Activated CD4-positive, alpha-beta memory T cell treated with anti-CD3 and anti-CD28 coated beads for 36 hours (primary cell): ENCODE results near the gene NCOA1. TPM values are rescaled to one million over a fixed set of nuclear protein-coding genes. Genes with fewer than 3 reads are reported as not detected.

Experiments
- CTCF ChIA-PET: fragments of 350-600 bp; sonication (Branson Sonifier 250); formaldehyde crosslinking; loops from one replicate; lab custom pipeline; 2021; ENCODE audit warnings: antibody characterized with exemption, inconsistent platforms; lab: Charles Lee
- POLR2A ChIA-PET: fragments of 350-600 bp; sonication (Branson Sonifier 250); formaldehyde crosslinking; loops from one replicate; lab custom pipeline; 2021; ENCODE audit warnings: antibody characterized with exemption; lab: Charles Lee
- DNase-seq: peaks from one replicate; pipeline ENCODE4 v3.0.0-alpha.2; 2020
- H3K27ac Mint-ChIP-seq: one replicate; pipeline ENCODE4 v1.8.0; 2021; ENCODE audit warnings: mixed read lengths
- H3K27me3 Mint-ChIP-seq: one replicate; pipeline ENCODE4 v1.8.0; 2021; ENCODE audit warnings: mixed read lengths
- H3K36me3 Mint-ChIP-seq: one replicate; pipeline ENCODE4 v1.8.0; 2021; ENCODE audit warnings: mixed read lengths
- H3K4me1 Mint-ChIP-seq: one replicate; pipeline ENCODE4 v1.8.0; 2021; ENCODE audit warnings: low read depth, mixed read lengths
- H3K4me3 Mint-ChIP-seq: one replicate; pipeline ENCODE4 v1.8.0; 2021; ENCODE audit warnings: mild to moderate bottlenecking, mixed read lengths
- H3K9me3 Mint-ChIP-seq: one replicate; pipeline ENCODE4 v1.8.0; 2021; ENCODE audit warnings: mixed read lengths
- intact Hi-C: fragments of 100-400 bp; cut with micrococcal nuclease; formaldehyde crosslinking; loops from one replicate; pipeline ENCODE4 v1.15.1; 2023
- total RNA-seq, 2 experiments: library from RNA; stranded (reverse); gene quantifications; one replicate each; pipeline ENCODE4 v1.2.3, GENCODE V29; 2021

NCOA1 gene
- total RNA-seq, 2 experiments from 2014 or later, result 21.3 to 24.0 TPM

- POLR2A ChIA-PET, result interaction anchor here (1.0 to 2.1 kb wide), 3 partner anchors 20 to 300 kb away, joined by 3 to 10 read pairs (median 7); partner anchors contain the start of genes CENPO and PTRHD1
- peak; percentile 20 for DNase-seq
- Mint-ChIP-seq H3K27ac (peak overlapping the region; percentile 59), H3K27me3 (no peaks in the 10 kb centered on the region), H3K36me3 (no peaks in the 10 kb centered on the region), H3K9me3 (no peaks in the 10 kb centered on the region), H3K4me1 (peaks cover 56% of the 10 kb centered on the region), H3K4me3 (peak overlapping the region; percentile 69)
- CTCF ChIA-PET, result interaction anchor here (0.9 kb wide), 1 partner anchor 71 kb away, joined by 3 read pairs; no protein-coding TSS in a partner anchor
- intact Hi-C loops, result loop anchor here (2.0 to 5.0 kb wide), 4 partner anchors 16 to 480 kb away; partner anchors contain the start of genes CENPO, DNAJC27 and PTRHD1
Observed at GRCh38 chr2:24492421-24493279, 1.6 kb downstream of the NCOA1 start.

GRCh38 chr2:24493713-24494112, 2.7 kb downstream of the NCOA1 start:
- H3K9me3 Mint-ChIP-seq, result no peaks in the 10 kb centered on the region
- H3K4me3 Mint-ChIP-seq, result peak overlapping the region; percentile 6
- peaks cover 59% of the 10 kb centered on the region for H3K4me1 Mint-ChIP-seq
- DNase-seq, result no peak
- ChIA-PET CTCF (no interaction called here), POLR2A (interaction anchor here (1.0 kb wide), 1 partner anchor 19 kb away, joined by 3 read pairs; no protein-coding TSS in a partner anchor)
- no peaks in the 10 kb centered on the region for H3K36me3 Mint-ChIP-seq
- intact Hi-C loops, result loop anchor here (2.0 to 5.0 kb wide), 4 partner anchors 15 to 479 kb away; partner anchors contain the start of genes CENPO, DNAJC27 and PTRHD1
- no peak overlapping the region for H3K27ac Mint-ChIP-seq
- H3K27me3 Mint-ChIP-seq, result no peaks in the 10 kb centered on the region

GRCh38 chr2:24494410-24494809, 3.4 kb downstream of the NCOA1 start:
- DNase-seq, result no peak
- Mint-ChIP-seq H3K27ac (no peak overlapping the region), H3K27me3 (no peaks in the 10 kb centered on the region), H3K4me1 (peaks cover 55% of the 10 kb centered on the region), H3K4me3 (no peak overlapping the region), H3K9me3 (no peaks in the 10 kb centered on the region), H3K36me3 (no peaks in the 10 kb centered on the region)
- ChIA-PET CTCF (interaction anchor here (0.6 kb wide), 1 partner anchor 27 kb away, joined by 4 read pairs; no protein-coding TSS in a partner anchor), POLR2A (no interaction called here)
- intact Hi-C loops, result loop anchor here (5.0 kb wide), 2 partner anchors 298 to 478 kb away; partner anchors contain the start of genes CENPO, DNAJC27 and PTRHD1

GRCh38 chr2:24495451-24495850, 4.4 kb downstream of the NCOA1 start:
- H3K27me3 Mint-ChIP-seq, result no peaks in the 10 kb centered on the region
- peaks cover 47% of the 10 kb centered on the region for H3K4me1 Mint-ChIP-seq
- intact Hi-C loops, result no loop called here
- no peak overlapping the region for H3K27ac Mint-ChIP-seq
- H3K36me3 Mint-ChIP-seq, result no peaks in the 10 kb centered on the region
- H3K9me3 Mint-ChIP-seq, result no peaks in the 10 kb centered on the region
- ChIA-PET POLR2A (no interaction called here), CTCF (no interaction called here)
- DNase-seq, result no peak
- no peak overlapping the region for H3K4me3 Mint-ChIP-seq

- Mint-ChIP-seq H3K4me3 (no peak overlapping the region), H3K27ac (no peak overlapping the region), H3K9me3 (no peaks in the 10 kb centered on the region), H3K36me3 (no peaks in the 10 kb centered on the region), H3K4me1 (peaks cover 46% of the 10 kb centered on the region), H3K27me3 (no peaks in the 10 kb centered on the region)
- DNase-seq, result no peak
- ChIA-PET POLR2A (interaction anchor here (0.5 kb wide), 1 partner anchor 31 kb away, joined by 3 read pairs; no protein-coding TSS in a partner anchor), CTCF (interaction anchor here (0.5 kb wide), 1 partner anchor 10 kb away, joined by 4 read pairs; no protein-coding TSS in a partner anchor)
- intact Hi-C loops, result no loop called here
Observed at GRCh38 chr2:24496959-24497358, 5.9 kb downstream of the NCOA1 start.

GRCh38 chr2:24497685-24498084, 6.6 kb downstream of the NCOA1 start:
- intact Hi-C loops, result no loop called here
- Mint-ChIP-seq H3K27ac (no peak overlapping the region), H3K9me3 (no peaks in the 10 kb centered on the region), H3K4me3 (no peak overlapping the region), H3K27me3 (no peaks in the 10 kb centered on the region), H3K4me1 (peaks cover 44% of the 10 kb centered on the region), H3K36me3 (no peaks in the 10 kb centered on the region)
- ChIA-PET POLR2A (no interaction called here), CTCF (no interaction called here)
- DNase-seq, result no peak

GRCh38 chr2:24498121-24498520, 7.1 kb downstream of the NCOA1 start:
- intact Hi-C loops, result no loop called here
- no peaks in the 10 kb centered on the region for H3K9me3 Mint-ChIP-seq
- DNase-seq, result no peak
- no peaks in the 10 kb centered on the region for H3K27me3 Mint-ChIP-seq
- H3K27ac Mint-ChIP-seq, result no peak overlapping the region
- H3K4me1 Mint-ChIP-seq, result peaks cover 44% of the 10 kb centered on the region
- CTCF ChIA-PET, result no interaction called here
- POLR2A ChIA-PET, result no interaction called here
- H3K4me3 Mint-ChIP-seq, result no peak overlapping the region
- no peaks in the 10 kb centered on the region for H3K36me3 Mint-ChIP-seq

GRCh38 chr2:24501813-24502212, 10.8 kb downstream of the NCOA1 start:
- ChIA-PET POLR2A (no interaction called here), CTCF (no interaction called here)
- Mint-ChIP-seq H3K36me3 (no peaks in the 10 kb centered on the region), H3K4me1 (peaks cover 40% of the 10 kb centered on the region), H3K27me3 (no peaks in the 10 kb centered on the region), H3K27ac (no peak overlapping the region), H3K4me3 (no peak overlapping the region), H3K9me3 (no peaks in the 10 kb centered on the region)
- intact Hi-C loops, result no loop called here
- no peak for DNase-seq

- Mint-ChIP-seq H3K4me1 (peaks cover 61% of the 10 kb centered on the region), H3K36me3 (no peaks in the 10 kb centered on the region), H3K9me3 (no peaks in the 10 kb centered on the region), H3K27ac (no peak overlapping the region), H3K4me3 (no peak overlapping the region), H3K27me3 (no peaks in the 10 kb centered on the region)
- DNase-seq, result no peak
- POLR2A ChIA-PET, result no interaction called here
- CTCF ChIA-PET, result interaction anchor here (0.6 to 0.8 kb wide), 2 partner anchors 15 to 17 kb away, joined by 3 to 6 read pairs; no protein-coding TSS in a partner anchor
- intact Hi-C loops, result loop anchor here (5.0 kb wide), 1 partner anchor 53 kb away; no protein-coding TSS in a partner anchor
Observed at GRCh38 chr2:24505534-24506275, 14.7 kb downstream of the NCOA1 start.

- ChIA-PET CTCF (interaction anchor here (1.1 to 1.5 kb wide), 2 partner anchors 17 to 97 kb away, joined by 3 to 5 read pairs; no protein-coding TSS in a partner anchor), POLR2A (interaction anchor here (0.6 to 1.5 kb wide), 4 partner anchors 13 to 595 kb away, joined by 3 read pairs; no protein-coding TSS in a partner anchor)
- DNase-seq, result no peak
- intact Hi-C loops, result loop anchor here (5.0 kb wide), 1 partner anchor 55 kb away; no protein-coding TSS in a partner anchor
- Mint-ChIP-seq H3K4me1 (peaks cover 75% of the 10 kb centered on the region), H3K9me3 (no peaks in the 10 kb centered on the region), H3K4me3 (no peak overlapping the region), H3K36me3 (no peaks in the 10 kb centered on the region), H3K27me3 (no peaks in the 10 kb centered on the region), H3K27ac (no peak overlapping the region)
Observed at GRCh38 chr2:24507549-24507948, 16.5 kb downstream of the NCOA1 start.

- no peaks in the 10 kb centered on the region for H3K36me3 Mint-ChIP-seq
- intact Hi-C loops, result loop anchor here (2.0 to 5.0 kb wide), 2 partner anchors 16 to 57 kb away; no protein-coding TSS in a partner anchor
- H3K27ac Mint-ChIP-seq, result no peak overlapping the region
- H3K27me3 Mint-ChIP-seq, result no peaks in the 10 kb centered on the region
- H3K4me1 Mint-ChIP-seq, result peaks cover 75% of the 10 kb centered on the region
- ChIA-PET CTCF (interaction anchor here (0.7 kb wide), 1 partner anchor 35 kb away, joined by 3 read pairs; no protein-coding TSS in a partner anchor), POLR2A (no interaction called here)
- no peak for DNase-seq
- no peak overlapping the region for H3K4me3 Mint-ChIP-seq
- H3K9me3 Mint-ChIP-seq, result no peaks in the 10 kb centered on the region
Observed at GRCh38 chr2:24508878-24509277, 17.8 kb downstream of the NCOA1 start.
